H7 (cell line): ENCODE data around the gene OR51E1. TPM values are rescaled to one million over a fixed set of nuclear protein-coding genes. Genes with fewer than 3 reads are reported as not detected.

Experiments used
- DNase-seq: peaks from one replicate; pipeline ENCODE4 v3.0.0; 2012
- H3K27me3 ChIP-seq: 2 replicates; pipeline ENCODE4 v1.6.0; 2011; ENCODE audit warnings: mild to moderate bottlenecking, low read length; ENCODE audit not compliant: control insufficient read depth, insufficient read depth
- H3K36me3 ChIP-seq: replicated peaks from 2 replicates; pipeline ENCODE4 v1.5.1; 2011; ENCODE audit warnings: low read length; ENCODE audit not compliant: control insufficient read depth, insufficient read depth
- H3K4me3 ChIP-seq: 2 replicates; pipeline ENCODE4 v1.5.1; 2011; ENCODE audit warnings: low read depth, mild to moderate bottlenecking, control low read depth, low read length, moderate library complexity; ENCODE audit not compliant: insufficient read depth
- total RNA-seq: library from RNA; depleted of rRNA; stranded (reverse); fragments of >200 nt; shearing (Covaris generic); gene quantifications from 2 replicates; pipeline ENCODE4 v1.2.3, GENCODE V29; 2014; rRNA removed

OR51E1 gene
- 0.15 TPM in 1 of 2 replicates, not detected in the other for total RNA-seq

GRCh38 chr11:4643682-4644081 lies at the start of gene OR51E1:
Gene OR51E1 (plus strand): TSS chr11:4643982. CDS start chr11:4652527, 8,545 bp downstream.
- Histone ChIP-seq H3K4me3 (no peak within 1 kb of the TSS), H3K27me3 (no peaks in the 10 kb centered on the region), H3K36me3 (no peaks in the 10 kb centered on the region)
- DNase-seq: no peak

GRCh38 chr11:4605057-4605456 lies 38.7 kb upstream of the OR51E1 start:
- no peaks in the 10 kb centered on the region for H3K27me3 ChIP-seq
- no peak overlapping the region for H3K4me3 ChIP-seq
- H3K36me3 ChIP-seq: no peaks in the 10 kb centered on the region
- no peak for DNase-seq

GRCh38 chr11:4606231-4607015 lies 37.4 kb upstream of the OR51E1 start:
- H3K4me3 ChIP-seq: no peak overlapping the region
- H3K36me3 ChIP-seq: no peaks in the 10 kb centered on the region
- DNase-seq: no peak
- no peaks in the 10 kb centered on the region for H3K27me3 ChIP-seq

GRCh38 chr11:4607096-4607495 lies 36.7 kb upstream of the OR51E1 start:
- no peaks in the 10 kb centered on the region for H3K27me3 ChIP-seq
- no peak for DNase-seq
- no peaks in the 10 kb centered on the region for H3K36me3 ChIP-seq
- H3K4me3 ChIP-seq: peak overlapping the region; percentile 71

- peak within 1 kb of the TSS; percentile 71 for H3K4me3 ChIP-seq
- no peaks in the 10 kb centered on the region for H3K36me3 ChIP-seq
- peak; percentile 97 for DNase-seq
- H3K27me3 ChIP-seq: no peaks in the 10 kb centered on the region
These were observed 35.8 kb upstream of the OR51E1 start, which contains the start of gene TRIM68 for GRCh38 chr11:4607781-4608666. Gene TRIM68 (minus strand): TSS chr11:4608231. CDS start chr11:4605504, 2,727 bp downstream.

GRCh38 chr11:4610258-4610935 lies 33.4 kb upstream of the OR51E1 start:
- Histone ChIP-seq H3K27me3 (no peaks in the 10 kb centered on the region), H3K36me3 (no peaks in the 10 kb centered on the region), H3K4me3 (no peak overlapping the region)
- DNase-seq: no peak

GRCh38 chr11:4611986-4612385 lies 31.8 kb upstream of the OR51E1 start:
- H3K4me3 ChIP-seq: no peak overlapping the region
- H3K27me3 ChIP-seq: no peaks in the 10 kb centered on the region
- no peaks in the 10 kb centered on the region for H3K36me3 ChIP-seq
- DNase-seq: no peak

- Histone ChIP-seq H3K4me3 (no peak overlapping the region), H3K36me3 (no peaks in the 10 kb centered on the region), H3K27me3 (no peaks in the 10 kb centered on the region)
- DNase-seq: no peak
These were observed 27.8 kb upstream of the OR51E1 start for GRCh38 chr11:4615856-4616444.

- Histone ChIP-seq H3K27me3 (no peaks in the 10 kb centered on the region), H3K4me3 (no peak overlapping the region), H3K36me3 (no peaks in the 10 kb centered on the region)
- no peak for DNase-seq
These were observed 24.3 kb upstream of the OR51E1 start for GRCh38 chr11:4619514-4619913.

GRCh38 chr11:4626207-4627099 lies 17.3 kb upstream of the OR51E1 start:
- Histone ChIP-seq H3K36me3 (no peaks in the 10 kb centered on the region), H3K27me3 (no peaks in the 10 kb centered on the region), H3K4me3 (no peak overlapping the region)
- DNase-seq: peak; percentile 28

GRCh38 chr11:4636136-4636535 lies 7.6 kb upstream of the OR51E1 start:
- no peak overlapping the region for H3K4me3 ChIP-seq
- DNase-seq: no peak

GRCh38 chr11:4636962-4637661 lies 6.7 kb upstream of the OR51E1 start, which contains the start of gene OR51D1:
Gene OR51D1 (plus strand): TSS chr11:4637477. CDS start chr11:4639791, 2,314 bp downstream.
- Histone ChIP-seq H3K4me3 (no peak within 1 kb of the TSS), H3K36me3 (no peaks in the 10 kb centered on the region), H3K27me3 (peaks cover 7% of the 10 kb centered on the region)
- DNase-seq: peak; percentile 56

More at GRCh38 chr11:4636136-4636535, 7.6 kb upstream of the OR51E1 start:
- no peaks in the 10 kb centered on the region for H3K36me3 ChIP-seq
- peaks cover 7% of the 10 kb centered on the region for H3K27me3 ChIP-seq

- Histone ChIP-seq H3K4me3 (no peak overlapping the region), H3K27me3 (peaks cover 7% of the 10 kb centered on the region), H3K36me3 (no peaks in the 10 kb centered on the region)
- DNase-seq: no peak
These were observed 6.1 kb upstream of the OR51E1 start for GRCh38 chr11:4637662-4638047.
